HEK293 (cell line): ENCODE measurements around the gene SH3GL2.
A peak's percentile ranks its signal among the peaks of the same experiment; 100 is the strongest.

Source experiments
- CTCF ChIA-PET: fragments of 350-600 bp; formaldehyde crosslinking; extraction: SDS; loops from one replicate; lab custom pipeline; 2021; ENCODE audit warnings: antibody characterized with exemption; lab: Yijun Ruan, JAX
- POLR2A ChIA-PET: fragments of 300-600 bp; formaldehyde crosslinking; extraction: SDS; loops from one replicate; lab custom pipeline; 2020; ENCODE audit warnings: antibody characterized with exemption, inconsistent platforms; lab: Yijun Ruan, JAX
- H3K27ac ChIP-seq: fragments of 200-500 bp; sonication (Bioruptor generic); 2 replicates; pipeline ENCODE4 v1.5.1; 2014; ENCODE audit warnings: low read depth, low read length, control low read depth, inconsistent platforms; ENCODE audit errors: extremely low read depth
- H3K36me3 ChIP-seq, 2 experiments: fragments of 200-500 bp in 1 of 2; sonication (Bioruptor generic) in 1 of 2; 1 replicate in 1 of 2; 2 replicates in 1 of 2; pipeline ENCODE4 v1.5.1; 2014 to 2017; ENCODE audit warnings: inconsistent platforms in 2 of 2, low read length in 2 of 2; ENCODE audit not compliant: control insufficient read depth in 2 of 2, insufficient read depth in 1 of 2
- H3K4me1 ChIP-seq: fragments of 200-500 bp; sonication (Bioruptor generic); 2 replicates; pipeline ENCODE4 v1.5.1; 2014; ENCODE audit warnings: mild to moderate bottlenecking, low read length, inconsistent platforms; ENCODE audit not compliant: control insufficient read depth, insufficient read depth
- H3K4me3 ChIP-seq: 2 replicates; pipeline ENCODE4 v1.5.1; 2011; ENCODE audit warnings: low read depth, mild to moderate bottlenecking, control low read depth, low read length, moderate library complexity
- H3K9me3 ChIP-seq: fragments of 200-500 bp; sonication (Bioruptor generic); 2 replicates; pipeline ENCODE4 v1.5.1; 2014; ENCODE audit warnings: low read depth, low read length, inconsistent platforms; ENCODE audit not compliant: control insufficient read depth, insufficient read depth
- MZF1 ChIP-seq: fragments of 450-650 bp; formaldehyde crosslinking; IDR thresholded peaks from 2 replicates; pipeline ENCODE4 v1.5.1; 2017; ENCODE audit warnings: missing biosample characterization, missing genetic modification characterization, borderline replicate concordance
- SETDB1 ChIP-seq: IDR thresholded peaks from one replicate; pipeline ENCODE4 v1.6.1; 2017; ENCODE audit warnings: mild to moderate bottlenecking, low read length, moderate library complexity, mixed read lengths; ENCODE audit not compliant: insufficient read length
- ZNF133 ChIP-seq: fragments of 450-650 bp; formaldehyde crosslinking; IDR thresholded peaks from 2 replicates; pipeline ENCODE4 v1.5.1; 2016; ENCODE audit warnings: missing biosample characterization, missing genetic modification characterization
- ZNF16 ChIP-seq: fragments of 450-650 bp; formaldehyde crosslinking; IDR thresholded peaks from 2 replicates; pipeline ENCODE4 v1.5.1; 2016; ENCODE audit warnings: low read depth, missing biosample characterization, missing genetic modification characterization
- ZNF211 ChIP-seq: fragments of 450-650 bp; formaldehyde crosslinking; IDR thresholded peaks from 2 replicates; pipeline ENCODE4 v1.5.1; 2016; ENCODE audit warnings: low read depth, missing biosample characterization, missing genetic modification characterization
- ZNF221 ChIP-seq: fragments of 450-650 bp; formaldehyde crosslinking; IDR thresholded peaks from 2 replicates; pipeline ENCODE4 v1.5.1; 2017; ENCODE audit warnings: missing biosample characterization, missing genetic modification characterization, borderline replicate concordance
- ZNF248 ChIP-seq: fragments of 450-650 bp; formaldehyde crosslinking; IDR thresholded peaks from 2 replicates; pipeline ENCODE4 v1.5.1; 2017; ENCODE audit warnings: missing biosample characterization, missing genetic modification characterization
- ZNF26 ChIP-seq: fragments of 450-650 bp; formaldehyde crosslinking; IDR thresholded peaks from 2 replicates; pipeline ENCODE4 v1.5.1; 2016; ENCODE audit warnings: missing biosample characterization, missing genetic modification characterization
- ZNF311 ChIP-seq: fragments of 450-650 bp; formaldehyde crosslinking; IDR thresholded peaks from 2 replicates; pipeline ENCODE4 v1.5.1; 2017; ENCODE audit warnings: missing biosample characterization, missing genetic modification characterization, borderline replicate concordance
- ZNF324 ChIP-seq: fragments of 450-650 bp; formaldehyde crosslinking; IDR thresholded peaks from 2 replicates; pipeline ENCODE4 v1.5.1; 2016; ENCODE audit warnings: missing biosample characterization, missing genetic modification characterization
- ZNF341 ChIP-seq: fragments of 450-650 bp; formaldehyde crosslinking; IDR thresholded peaks from 2 replicates; pipeline ENCODE4; 2016; ENCODE audit warnings: low read depth, missing biosample characterization, missing genetic modification characterization
- ZNF354C ChIP-seq: fragments of 450-650 bp; formaldehyde crosslinking; IDR thresholded peaks from 2 replicates; pipeline ENCODE4 v1.5.1; 2016; ENCODE audit warnings: missing biosample characterization, missing genetic modification characterization, low read depth, borderline replicate concordance
- ZNF580 ChIP-seq: fragments of 450-650 bp; formaldehyde crosslinking; IDR thresholded peaks from 2 replicates; pipeline ENCODE4 v1.5.1; 2016; ENCODE audit warnings: missing biosample characterization, missing genetic modification characterization
- ZNF654 ChIP-seq: fragments of 450-650 bp; formaldehyde crosslinking; IDR thresholded peaks from 2 replicates; pipeline ENCODE4 v1.5.1; 2016; ENCODE audit warnings: low read depth, missing biosample characterization, missing genetic modification characterization
- ZNF664 ChIP-seq: fragments of 450-650 bp; formaldehyde crosslinking; IDR thresholded peaks from 2 replicates; pipeline ENCODE4 v1.5.1; 2016; ENCODE audit warnings: missing biosample characterization, missing genetic modification characterization
- ZXDB ChIP-seq: fragments of 450-650 bp; formaldehyde crosslinking; IDR thresholded peaks from 2 replicates; pipeline ENCODE4 v1.5.1; 2016; ENCODE audit warnings: missing biosample characterization, missing genetic modification characterization

SH3GL2 gene

GRCh38 chr9:17799369-17799768 lies 220.5 kb downstream of the SH3GL2 start:
- TF ChIP-seq ZNF248 (tag by site-specific recombination) (no peak), ZNF221 (tag by site-specific recombination) (no peak), ZNF664 (tag by site-specific recombination) (no peak), ZNF26 (tag by site-specific recombination) (no peak), ZNF341 (tag by site-specific recombination) (no peak), ZNF311 (tag by site-specific recombination) (no peak)
- POLR2A ChIA-PET, result no interaction called here
- no peak overlapping the region for H3K4me3 ChIP-seq
- no peaks in the 10 kb centered on the region for H3K4me1 ChIP-seq
- no peaks in the 10 kb centered on the region for H3K9me3 ChIP-seq
- H3K36me3 ChIP-seq, result no peaks in the 10 kb centered on the region
- no peak overlapping the region for H3K27ac ChIP-seq
- CTCF ChIA-PET, result interaction anchor here (1.0 to 6.3 kb wide), 3 partner anchors 264 to 269 kb away, joined by 3 to 99 read pairs (median 48); no protein-coding TSS in a partner anchor

- TF ChIP-seq ZNF133 (tag by site-specific recombination), result no peak
- Histone ChIP-seq H3K9me3 (no peaks in the 10 kb centered on the region), H3K36me3 (no peaks in the 10 kb centered on the region), H3K4me3 (no peak overlapping the region), H3K27ac (no peak overlapping the region), H3K4me1 (no peaks in the 10 kb centered on the region)
- CTCF ChIA-PET, result interaction anchor here (0.5 to 6.3 kb wide), 17 partner anchors 11 to 1553 kb away, joined by 3 to 99 read pairs (median 4); no protein-coding TSS in a partner anchor
- POLR2A ChIA-PET, result no interaction called here
These were observed 221.6 kb downstream of the SH3GL2 start for GRCh38 chr9:17800418-17800817.

- H3K9me3 ChIP-seq, result no peaks in the 10 kb centered on the region
- no peak overlapping the region for H3K4me3 ChIP-seq
- ChIA-PET CTCF (interaction anchor here (0.6 to 6.3 kb wide), 35 partner anchors 8 to 1380 kb away, joined by 3 to 99 read pairs (median 4); no protein-coding TSS in a partner anchor), POLR2A (no interaction called here)
- no peaks in the 10 kb centered on the region for H3K36me3 ChIP-seq
- H3K4me1 ChIP-seq, result no peaks in the 10 kb centered on the region
- H3K27ac ChIP-seq, result no peak overlapping the region
- TF ChIP-seq ZNF654 (tag by site-specific recombination) (peak; percentile 54), SETDB1 (no peak), ZNF211 (tag by site-specific recombination) (no peak), ZXDB (no peak)
These were observed 223.5 kb downstream of the SH3GL2 start for GRCh38 chr9:17802249-17802857.

- Histone ChIP-seq H3K4me3 (no peak overlapping the region), H3K4me1 (no peaks in the 10 kb centered on the region), H3K27ac (no peak overlapping the region), H3K9me3 (no peaks in the 10 kb centered on the region), H3K36me3 (no peaks in the 10 kb centered on the region)
- POLR2A ChIA-PET, result no interaction called here
- TF ChIP-seq ZNF324, result no peak
- TF ChIP-seq ZNF580, result no peak
- TF ChIP-seq MZF1 (tag by site-specific recombination), result no peak
- no peak for TF ChIP-seq ZNF16 (tag by site-specific recombination)
- TF ChIP-seq ZNF354C (tag by site-specific recombination), result no peak
- CTCF ChIA-PET, result interaction anchor here (0.5 to 2.3 kb wide), 6 partner anchors 9 to 528 kb away, joined by 3 to 12 read pairs (median 3); no protein-coding TSS in a partner anchor
These were observed 228.9 kb downstream of the SH3GL2 start for GRCh38 chr9:17807613-17808282.
